SK-N-SH (cell line): Measurements from ENCODE around the gene ARID3A.

Experiments used
- EZH2phosphoT487 ChIP-seq: fragments of 200-600 bp; sonication (generic); IDR thresholded peaks from 2 replicates; pipeline ENCODE4 v1.6.1; 2017; ENCODE audit warnings: low read depth, mixed run types, mild to moderate bottlenecking, antibody characterized with exemption, moderate library complexity, borderline replicate concordance
- SMC3 ChIP-seq: IDR thresholded peaks from 2 replicates; pipeline ENCODE4 v1.6.1; 2012; ENCODE audit warnings: low read depth, low read length, improper control_type of control experiment
- TF ChIP-seq, protein P1 (sequence below): fragments of 200-600 bp; sonication (generic); IDR thresholded peaks from 2 replicates; pipeline ENCODE4 v1.6.1; 2017; ENCODE audit warnings: antibody characterized with exemption, mild to moderate bottlenecking, moderate library complexity

DNA sequence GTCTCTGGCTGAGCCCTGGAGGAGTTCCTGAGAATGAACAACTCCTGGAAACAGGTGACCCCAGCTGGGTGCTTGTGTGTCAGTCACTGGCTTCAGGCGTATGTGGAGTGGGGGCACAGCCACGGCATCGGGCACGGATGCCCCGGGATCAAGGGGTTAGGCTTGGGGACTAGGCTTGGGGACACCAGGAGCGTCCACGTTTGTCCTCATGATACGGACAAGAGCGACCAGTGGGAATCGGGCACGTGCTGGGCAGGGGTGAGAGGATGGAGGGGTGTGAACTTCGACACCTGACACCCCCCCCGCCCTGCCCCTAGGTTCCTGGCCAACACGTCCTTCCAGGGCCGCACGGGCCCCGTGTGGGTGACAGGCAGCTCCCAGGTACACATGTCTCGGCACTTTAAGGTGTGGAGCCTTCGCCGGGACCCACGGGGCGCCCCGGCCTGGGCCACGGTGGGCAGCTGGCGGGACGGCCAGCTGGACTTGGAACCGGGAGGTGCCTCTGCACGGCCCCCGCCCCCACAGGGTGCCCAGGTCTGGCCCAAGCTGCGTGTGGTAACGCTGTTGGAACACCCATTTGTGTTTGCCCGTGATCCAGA lies 78.5 kb downstream of the ARID3A start:
- TF ChIP-seq EZH2phosphoT487 (no peak), SMC3 (no peak)
- TF ChIP-seq, protein P1, sequence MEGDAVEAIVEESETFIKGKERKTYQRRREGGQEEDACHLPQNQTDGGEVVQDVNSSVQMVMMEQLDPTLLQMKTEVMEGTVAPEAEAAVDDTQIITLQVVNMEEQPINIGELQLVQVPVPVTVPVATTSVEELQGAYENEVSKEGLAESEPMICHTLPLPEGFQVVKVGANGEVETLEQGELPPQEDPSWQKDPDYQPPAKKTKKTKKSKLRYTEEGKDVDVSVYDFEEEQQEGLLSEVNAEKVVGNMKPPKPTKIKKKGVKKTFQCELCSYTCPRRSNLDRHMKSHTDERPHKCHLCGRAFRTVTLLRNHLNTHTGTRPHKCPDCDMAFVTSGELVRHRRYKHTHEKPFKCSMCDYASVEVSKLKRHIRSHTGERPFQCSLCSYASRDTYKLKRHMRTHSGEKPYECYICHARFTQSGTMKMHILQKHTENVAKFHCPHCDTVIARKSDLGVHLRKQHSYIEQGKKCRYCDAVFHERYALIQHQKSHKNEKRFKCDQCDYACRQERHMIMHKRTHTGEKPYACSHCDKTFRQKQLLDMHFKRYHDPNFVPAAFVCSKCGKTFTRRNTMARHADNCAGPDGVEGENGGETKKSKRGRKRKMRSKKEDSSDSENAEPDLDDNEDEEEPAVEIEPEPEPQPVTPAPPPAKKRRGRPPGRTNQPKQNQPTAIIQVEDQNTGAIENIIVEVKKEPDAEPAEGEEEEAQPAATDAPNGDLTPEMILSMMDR: no peak
